Activated CD4-positive, CD25-positive, alpha-beta regulatory T cell (primary cell): ENCODE results near the gene CES5A.
"Not testable (repeated sequence)": the region's sequence is repeated elsewhere in the genome, so short reads cannot be mapped to it uniquely, and the experiment has no call there.

Experiments used
- DNase-seq, 4 experiments: peaks; one replicate each; lab custom pipeline; 2025; lab: John Stamatoyannopoulos, UW

Gene CES5A, protein sequence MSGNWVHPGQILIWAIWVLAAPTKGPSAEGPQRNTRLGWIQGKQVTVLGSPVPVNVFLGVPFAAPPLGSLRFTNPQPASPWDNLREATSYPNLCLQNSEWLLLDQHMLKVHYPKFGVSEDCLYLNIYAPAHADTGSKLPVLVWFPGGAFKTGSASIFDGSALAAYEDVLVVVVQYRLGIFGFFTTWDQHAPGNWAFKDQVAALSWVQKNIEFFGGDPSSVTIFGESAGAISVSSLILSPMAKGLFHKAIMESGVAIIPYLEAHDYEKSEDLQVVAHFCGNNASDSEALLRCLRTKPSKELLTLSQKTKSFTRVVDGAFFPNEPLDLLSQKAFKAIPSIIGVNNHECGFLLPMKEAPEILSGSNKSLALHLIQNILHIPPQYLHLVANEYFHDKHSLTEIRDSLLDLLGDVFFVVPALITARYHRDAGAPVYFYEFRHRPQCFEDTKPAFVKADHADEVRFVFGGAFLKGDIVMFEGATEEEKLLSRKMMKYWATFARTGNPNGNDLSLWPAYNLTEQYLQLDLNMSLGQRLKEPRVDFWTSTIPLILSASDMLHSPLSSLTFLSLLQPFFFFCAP

DNA sequence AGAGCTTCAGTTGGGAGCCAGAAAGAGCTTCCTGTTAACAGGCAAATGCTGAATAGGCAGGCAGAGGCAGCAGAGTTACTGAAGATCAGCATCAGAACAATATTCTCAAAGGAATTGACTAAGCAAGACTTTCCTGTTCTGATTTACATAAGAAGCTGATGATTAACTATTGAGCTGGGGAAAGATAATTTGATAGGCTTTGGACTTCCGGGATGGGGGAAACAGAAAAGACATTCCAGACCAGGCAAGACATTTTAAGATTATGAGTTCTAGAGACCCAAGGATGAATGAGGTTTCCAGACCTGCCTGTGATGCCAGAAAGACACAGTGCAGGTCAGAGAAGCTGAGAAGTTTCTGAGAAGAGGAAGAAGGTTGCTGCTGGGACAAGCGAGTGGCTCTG is at the start of gene CES5A:
TSS of gene CES5A (minus strand) at position 101 of the 400 bp plus-strand sequence. CDS start 152 bp downstream, outside the sequence.
- no peak for DNase-seq

DNA sequence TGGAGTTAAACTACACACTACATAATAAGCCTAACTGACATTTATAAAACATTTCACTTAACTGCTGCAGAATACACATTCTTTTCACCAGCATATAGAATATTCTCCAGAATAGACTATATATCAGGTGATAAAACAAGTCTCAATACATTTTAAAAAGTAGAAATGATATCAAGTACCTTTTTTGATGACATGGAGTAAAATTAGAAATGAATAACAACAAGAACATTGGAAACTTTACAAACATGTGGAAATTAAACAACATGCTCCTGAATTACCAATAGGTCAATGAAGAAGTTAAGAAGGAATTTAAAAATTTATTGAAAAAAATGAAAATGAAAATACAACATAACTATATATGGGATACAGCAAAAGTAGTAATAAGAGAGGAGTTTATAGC is 47.5 kb upstream of the CES5A start:
- DNase-seq: no peak

DNA sequence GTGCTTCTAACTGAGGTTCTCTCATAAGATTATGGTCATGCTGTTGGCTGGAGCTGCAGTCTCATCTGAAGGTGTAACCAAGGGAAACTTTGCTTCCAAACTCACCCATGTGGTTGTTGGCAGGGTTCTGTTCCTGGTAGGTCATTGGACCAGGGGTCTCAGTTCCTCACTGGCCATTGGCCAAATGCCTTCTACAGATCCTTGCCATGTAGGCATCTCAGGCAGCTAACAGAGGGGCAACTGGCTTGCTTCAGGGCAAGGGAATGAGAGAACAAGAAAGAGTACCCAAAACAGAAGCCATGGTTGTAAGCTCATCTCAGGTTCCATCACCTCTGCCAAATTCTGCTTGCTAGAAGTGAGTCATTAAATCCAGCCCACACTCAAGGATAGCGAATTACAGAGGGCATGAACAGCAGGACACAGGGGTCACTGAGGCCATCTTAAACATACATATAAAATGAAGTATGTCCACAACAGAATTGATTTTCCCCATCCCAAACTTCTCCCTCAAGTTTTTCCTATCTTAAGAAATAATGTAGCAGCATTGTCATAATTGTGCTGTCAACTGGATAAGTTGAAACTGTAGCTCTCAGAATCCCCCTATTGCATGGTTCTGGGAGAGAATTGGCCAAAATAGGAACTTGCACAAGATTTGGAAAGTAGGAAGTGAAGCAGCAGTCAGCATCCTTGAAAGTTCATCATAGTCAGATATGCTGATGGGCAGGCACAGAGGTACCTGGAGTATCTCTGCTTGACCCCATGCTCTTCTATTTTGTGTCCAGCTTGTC is 42.4 kb upstream of the CES5A start:
- DNase-seq: no peak

DNA sequence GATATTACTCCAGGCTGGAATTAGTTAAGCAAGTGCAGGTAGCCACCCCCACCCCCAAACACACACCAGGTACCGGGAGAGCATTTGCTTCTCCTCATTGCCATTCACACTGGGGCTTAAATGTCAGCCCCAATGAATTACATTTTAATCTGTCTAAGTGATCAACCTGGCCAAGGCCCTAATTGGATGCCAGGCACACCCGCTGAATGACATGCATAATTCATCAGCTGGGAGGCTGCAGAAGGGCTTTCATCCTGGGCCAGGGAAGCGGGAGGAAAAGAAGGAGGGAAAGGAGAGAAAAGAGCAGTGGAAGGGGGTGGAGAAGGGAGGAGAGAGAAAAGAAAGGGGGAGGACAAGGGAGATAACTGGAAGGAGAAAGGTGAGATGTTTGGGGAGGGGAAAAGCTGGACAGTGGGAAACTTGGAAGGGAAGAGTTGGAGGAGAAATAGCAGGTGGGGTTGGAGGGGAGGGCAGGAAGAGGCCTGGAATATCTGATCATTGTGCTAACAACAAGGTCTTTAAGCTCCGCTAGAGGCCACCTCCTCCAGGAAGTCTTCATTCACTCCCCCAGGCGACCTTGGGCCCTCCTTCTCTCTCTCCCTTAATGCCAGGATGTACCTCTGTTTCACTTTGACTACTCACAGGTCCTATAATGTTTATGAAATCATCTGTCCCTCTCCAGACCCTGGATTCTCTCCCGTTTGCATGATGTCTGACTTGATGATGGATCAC is 40.1 kb upstream of the CES5A start:
- no peak for DNase-seq

DNA sequence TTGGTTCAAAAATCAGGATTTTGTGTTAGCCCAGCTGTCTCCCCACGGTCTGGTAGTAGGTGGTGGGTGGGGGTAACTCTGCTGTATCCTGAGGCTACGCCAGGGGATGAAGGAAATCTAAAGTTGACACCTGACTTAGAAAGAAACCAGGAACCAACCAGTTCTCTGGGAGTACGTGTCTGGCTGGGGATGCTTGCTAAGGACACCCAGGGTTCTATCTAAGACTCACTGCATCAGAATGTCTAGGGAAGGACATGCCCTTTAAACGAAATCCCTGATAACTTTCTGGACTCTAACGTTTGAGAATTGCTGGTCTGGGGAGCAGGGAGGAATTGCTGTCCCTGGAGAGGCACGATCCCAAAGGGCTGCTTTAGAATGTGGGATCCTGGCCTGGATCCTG is 39.2 kb upstream of the CES5A start:
- no peak for DNase-seq

DNA sequence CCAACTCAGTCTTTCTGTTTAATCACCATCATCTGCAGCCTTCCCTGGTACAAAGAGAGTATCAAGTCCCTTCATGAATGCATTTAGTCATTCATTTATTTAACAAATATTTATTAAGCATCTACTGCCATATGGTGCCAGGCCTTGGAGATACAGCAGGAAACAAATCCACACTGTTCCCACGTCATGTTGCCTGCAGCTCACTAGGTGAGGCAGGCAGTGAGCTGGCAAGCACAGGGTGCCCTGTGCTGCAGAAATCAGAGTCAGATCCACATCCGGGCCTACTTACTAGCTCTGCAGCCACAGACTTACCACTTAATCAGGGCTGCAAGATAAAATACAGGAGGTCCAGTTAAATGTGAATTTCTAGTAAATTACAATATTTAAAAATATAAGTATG is 38.5 kb upstream of the CES5A start:
- DNase-seq: no peak

DNA sequence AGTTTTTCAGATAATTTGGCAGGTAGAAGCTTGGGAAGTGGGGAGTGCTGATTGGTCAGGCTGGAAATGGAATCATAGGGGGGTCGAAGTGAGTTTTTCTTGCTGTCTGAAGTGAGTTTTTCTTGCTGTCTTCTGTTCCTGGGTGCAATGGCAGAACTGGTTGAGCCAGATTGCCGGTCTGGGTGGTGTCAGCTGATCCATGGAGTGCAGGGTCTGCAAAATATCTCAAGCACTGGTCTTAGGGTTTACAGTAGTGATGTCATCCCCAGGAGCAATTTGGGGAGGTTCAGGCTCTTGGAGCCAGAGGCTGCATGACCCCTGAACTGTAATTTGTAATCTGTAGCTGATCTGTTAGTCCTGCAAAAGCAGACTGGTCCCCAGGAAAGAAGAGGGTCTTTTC is 37.9 kb upstream of the CES5A start:
- DNase-seq: not testable (repeated sequence)

DNA sequence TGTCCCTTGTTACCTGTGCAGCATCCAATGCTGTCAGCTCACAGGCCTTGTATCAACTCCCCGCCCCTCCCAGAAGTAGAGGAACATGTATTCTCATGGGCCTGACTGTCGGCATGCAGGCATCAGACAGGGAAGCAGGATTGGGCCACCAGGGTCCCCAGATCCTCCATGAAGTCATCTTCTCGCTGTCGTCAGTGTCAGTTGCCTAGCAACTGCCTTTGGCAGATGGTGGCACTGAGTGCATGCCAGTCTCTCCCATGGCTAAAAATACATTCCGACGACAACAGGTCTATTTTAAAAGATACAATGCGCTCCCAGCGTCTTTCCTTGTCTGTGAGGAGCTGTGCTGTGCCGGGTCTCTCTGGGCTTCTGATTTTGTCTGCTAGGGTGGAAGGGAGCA is 36.8 kb upstream of the CES5A start:
- DNase-seq: no peak

DNA sequence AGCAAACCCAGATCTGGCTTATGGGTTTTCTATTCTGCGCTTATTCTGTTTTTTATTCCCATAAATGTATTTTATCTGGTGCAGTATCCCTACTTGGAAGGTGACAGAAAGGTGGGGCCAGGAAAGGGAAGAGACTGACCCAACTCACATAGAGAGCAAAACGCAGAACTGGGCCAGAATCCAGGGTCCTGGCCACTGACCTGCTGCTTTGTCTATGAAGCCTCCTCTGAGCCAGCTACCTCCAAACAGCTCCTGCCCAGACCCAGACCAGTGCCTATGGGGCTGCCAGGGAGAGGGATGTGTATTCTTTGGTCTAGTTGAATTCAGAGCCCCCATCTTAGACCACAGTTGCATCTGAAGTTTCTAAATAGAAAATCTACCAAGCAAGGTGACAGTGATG is 36.4 kb upstream of the CES5A start:
- DNase-seq: no peak

DNA sequence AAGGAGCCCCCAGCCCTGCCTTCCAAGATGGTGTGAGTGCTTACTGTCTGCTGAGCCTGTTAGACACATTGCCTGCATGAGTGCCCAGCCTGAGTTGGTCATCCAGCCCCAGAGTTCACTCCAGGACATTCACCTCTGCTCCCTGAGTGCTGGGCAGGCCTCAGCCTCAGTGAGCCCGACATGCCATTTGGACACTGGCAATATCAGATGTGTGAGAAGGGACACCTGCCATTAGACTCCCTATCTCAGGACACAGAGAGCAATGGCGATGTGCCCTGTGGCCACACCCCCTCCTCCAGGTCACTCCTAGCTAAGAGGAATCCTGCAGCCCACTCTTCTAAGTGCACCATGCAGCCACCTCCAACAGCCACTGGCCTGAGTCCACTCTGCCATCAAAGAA is 34.7 kb upstream of the CES5A start:
- DNase-seq: no peak

DNA sequence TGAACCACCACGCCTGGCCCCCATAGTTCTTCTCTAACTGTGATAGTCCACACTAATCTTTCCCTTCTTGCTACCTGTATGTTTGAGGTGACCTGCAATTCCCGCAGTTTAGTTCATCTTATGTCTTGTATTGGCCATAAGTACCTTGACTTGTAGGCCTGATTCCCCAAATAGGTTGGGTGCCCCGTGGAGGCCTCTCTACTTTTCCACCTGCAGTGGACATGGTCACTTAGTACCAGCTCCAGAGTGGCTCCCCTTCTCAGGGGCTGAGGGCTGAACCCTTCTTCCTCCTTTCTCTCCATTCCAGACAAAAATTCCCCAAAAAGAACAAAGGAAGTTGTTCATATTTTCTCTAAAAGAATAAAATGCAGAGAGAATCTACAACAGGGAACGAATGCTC is 33.5 kb upstream of the CES5A start:
- no peak for DNase-seq

DNA sequence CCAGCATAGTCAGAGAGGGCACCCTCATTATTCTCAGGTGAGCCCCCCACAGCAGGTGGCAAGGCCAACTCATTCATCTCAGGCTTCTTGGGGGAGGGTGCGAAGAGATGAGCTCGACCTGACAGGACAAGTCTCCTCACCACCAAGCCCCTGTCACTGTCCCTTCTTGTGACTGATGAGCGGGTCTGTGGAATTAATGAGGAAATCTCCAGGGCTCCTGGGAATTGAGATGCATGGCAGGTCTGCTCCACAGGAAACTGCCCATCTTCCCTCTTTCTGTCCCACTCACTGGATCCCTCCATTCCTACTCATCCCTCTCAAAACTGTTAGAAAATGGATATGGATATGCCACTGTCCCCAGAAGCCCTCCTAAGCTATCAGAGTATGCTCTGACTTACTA is 32.5 kb upstream of the CES5A start:
- no peak for DNase-seq

DNA sequence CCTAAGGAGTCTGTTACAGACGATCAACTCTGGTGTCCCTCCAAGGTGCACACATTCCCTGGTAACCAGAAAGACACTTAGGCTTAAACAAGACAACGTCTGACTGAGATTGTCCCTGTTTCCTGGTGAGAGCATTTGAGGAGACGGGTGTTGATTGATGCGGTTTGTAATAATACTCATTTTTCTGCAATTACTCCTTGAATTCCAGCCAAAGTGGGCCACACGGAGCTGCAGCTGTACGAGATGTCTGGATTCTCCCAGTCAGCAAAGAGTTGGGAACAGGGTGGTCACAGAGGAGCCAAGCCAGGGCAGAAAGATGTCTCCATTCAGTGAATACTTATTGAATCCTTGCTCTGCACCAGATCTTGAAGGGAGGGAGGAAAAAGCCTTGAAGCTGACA is 30.9 kb upstream of the CES5A start:
- DNase-seq: no peak

DNA sequence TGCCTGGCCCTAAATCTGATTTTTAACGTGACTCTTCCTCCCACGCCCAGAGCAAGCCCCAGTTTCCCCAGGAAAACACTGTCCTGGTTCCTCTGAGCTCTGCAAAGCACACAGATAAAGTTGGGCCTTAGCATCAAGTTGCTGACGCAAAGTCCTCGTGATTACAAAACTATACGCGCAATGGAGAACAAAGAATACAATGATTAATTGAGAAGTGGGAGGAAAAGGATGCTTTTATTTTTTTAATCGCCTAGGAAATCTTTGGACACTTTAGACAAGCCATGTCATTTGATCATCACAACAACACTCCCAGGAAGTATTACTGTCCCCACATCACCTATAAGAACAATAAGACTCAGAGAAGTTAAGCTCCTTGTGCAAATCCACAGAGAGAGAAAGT is 30.5 kb upstream of the CES5A start:
- DNase-seq: no peak

DNA sequence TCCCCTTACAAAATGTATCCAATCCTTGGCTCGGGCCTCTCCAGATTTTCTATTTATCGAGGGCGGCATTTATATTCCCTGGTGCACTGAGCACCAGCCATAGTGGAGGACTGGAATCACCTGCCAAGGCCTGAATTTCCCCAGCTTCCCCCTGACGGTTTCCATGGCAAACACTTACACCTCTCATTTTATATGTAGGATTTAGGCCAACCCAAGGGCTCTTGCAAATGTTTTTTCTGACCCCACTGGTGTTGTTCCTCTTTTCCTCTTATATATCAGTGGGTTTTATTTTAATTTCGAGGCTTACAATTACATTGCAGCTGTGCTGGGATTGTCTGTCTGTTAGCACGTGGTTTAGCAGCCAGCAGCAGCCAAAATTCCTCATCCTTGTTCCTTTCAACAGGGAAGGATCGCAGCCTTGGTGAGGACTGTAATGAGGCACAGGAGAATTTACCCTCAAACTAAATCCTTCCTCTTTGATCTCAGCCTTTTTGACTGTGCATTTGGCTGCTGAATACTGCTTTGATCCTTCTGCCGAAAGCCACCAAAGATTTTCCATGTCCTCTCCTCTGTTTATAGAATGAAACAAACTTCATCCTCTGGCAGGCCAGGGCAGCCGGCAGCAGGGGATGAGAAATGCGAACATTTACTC is 26.5 kb upstream of the CES5A start:
- DNase-seq: no peak

DNA sequence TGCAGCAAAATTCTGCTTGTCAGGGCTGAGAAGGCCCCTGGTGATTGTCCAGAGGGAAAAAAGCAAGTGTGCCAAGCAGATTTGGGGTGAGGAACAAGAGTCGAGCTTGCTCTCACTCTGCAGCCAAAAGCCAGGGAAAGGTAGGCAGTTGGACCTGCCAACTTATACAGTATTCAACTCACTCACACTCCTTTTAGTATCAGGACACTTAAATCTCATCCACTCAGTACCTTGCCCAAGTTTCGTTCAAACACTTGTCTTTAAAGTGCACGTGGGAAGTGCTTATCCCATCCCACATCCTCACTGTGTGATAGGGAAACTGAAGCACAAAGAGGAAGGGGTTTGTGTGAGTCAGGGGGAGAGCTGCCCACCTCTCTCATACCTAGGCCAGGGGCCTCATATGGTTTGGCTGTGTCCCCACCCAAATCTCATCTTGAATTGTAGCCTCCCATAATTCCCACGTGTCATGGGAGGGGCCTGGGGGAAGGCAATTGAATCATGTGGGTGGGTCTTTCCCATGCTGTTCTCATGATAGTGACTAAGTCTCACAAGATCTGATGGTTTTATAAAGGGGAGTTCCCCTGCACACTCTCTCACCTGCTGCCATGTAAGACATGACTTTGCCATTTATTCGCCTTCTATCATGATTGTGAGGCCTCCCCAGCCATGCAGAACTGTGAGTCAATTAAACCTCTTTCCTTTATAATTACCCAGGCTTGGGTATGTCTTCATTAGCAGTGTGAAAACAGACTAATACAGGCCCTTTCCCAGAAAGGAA is 25.6 kb upstream of the CES5A start:
- no peak for DNase-seq

DNA sequence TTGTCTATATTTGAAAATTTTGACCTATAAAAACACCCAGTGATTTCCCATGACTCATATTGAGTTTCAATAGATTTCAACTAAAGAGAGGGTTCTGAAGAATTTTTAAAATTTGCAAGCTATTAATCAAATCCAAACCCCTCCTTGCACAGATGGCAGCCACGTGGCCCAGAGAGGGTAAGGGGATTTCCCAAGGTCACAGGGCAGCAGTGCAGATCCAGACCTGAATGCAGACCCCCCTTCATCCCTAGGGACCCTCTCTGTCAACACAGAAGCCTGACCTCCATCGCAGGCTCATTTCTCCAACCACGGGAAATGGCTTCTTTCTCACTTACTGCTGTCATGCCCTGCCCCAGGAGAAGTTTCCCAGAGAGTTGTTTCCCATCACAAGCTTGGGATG is 24.7 kb upstream of the CES5A start:
- no peak for DNase-seq

DNA sequence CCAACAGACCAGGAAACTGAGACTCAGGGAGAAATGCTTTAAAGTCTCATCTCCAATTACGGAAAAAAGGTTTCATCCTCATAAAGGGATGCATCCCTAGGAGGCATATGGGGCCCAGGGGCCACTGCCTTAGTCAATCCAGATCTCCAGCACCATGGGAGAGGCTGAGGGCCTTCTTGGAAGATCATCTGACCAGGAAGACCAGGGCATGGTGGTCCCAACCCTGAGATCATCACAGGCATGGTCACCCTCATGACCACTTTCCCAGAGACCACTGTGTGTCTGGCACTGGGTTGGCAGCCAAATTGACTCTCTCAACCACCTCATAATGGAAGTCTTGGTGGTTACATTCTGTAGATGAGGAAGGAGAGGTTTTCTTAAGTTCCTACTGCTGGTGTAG is 23.4 kb upstream of the CES5A start:
- DNase-seq: no peak

DNA sequence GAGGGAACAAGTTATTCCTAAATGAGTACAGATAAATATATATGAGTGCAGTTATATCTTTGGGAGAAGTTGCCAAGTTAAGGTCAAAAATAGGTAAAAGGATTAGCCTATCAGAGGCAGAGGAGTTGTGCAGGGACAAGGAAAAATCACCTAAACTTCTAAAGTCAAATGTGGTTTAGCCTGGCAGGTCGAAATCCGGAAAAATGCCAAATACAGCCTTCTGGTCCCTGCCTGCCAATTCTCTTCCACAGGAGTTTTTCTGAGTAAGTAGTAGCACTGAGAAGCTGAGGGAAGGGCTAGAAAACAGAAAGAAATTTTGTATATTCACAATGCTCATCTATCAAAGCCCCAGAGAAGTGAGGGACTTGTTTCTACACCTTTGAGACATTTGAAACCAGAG is 17.6 kb upstream of the CES5A start:
- DNase-seq: no peak

DNA sequence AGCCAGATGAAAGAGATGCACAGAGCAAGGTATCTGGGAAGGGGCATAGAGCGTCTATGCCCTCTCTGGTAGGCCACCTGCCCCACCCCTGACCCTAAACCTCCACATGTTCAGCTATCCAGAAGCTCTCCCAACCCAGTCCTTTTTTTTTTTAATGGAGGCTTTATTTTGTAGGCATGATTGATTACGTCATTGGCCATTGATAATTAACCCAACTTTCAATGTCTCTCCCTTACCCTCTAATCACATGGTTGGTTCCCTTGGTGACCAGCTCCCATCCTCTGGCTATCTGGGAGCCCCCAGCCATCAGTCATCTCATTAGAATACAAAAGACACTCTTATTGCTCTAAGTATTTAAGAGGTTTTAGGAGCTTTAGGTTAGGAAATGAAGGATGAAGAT is 14.3 kb upstream of the CES5A start:
- DNase-seq: no peak

DNA sequence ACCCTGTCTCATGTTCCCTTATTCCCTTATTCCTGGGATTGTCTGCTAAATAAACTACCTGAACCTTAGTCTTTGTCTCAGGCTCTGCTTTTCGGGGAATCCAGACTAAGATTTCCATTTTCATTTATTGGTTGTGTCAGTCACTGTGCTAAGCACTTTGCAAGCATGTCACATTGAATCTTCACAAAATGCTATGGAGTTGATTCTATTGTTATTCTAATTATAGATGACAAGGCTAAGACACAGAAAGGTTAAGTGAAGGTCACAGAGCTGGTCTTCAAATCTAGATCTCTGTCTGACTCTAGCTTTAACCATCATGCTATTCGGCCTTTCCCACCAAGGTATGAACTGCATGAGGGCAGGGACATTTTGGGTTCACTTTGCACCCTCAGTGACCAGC is 13.4 kb upstream of the CES5A start:
- no peak for DNase-seq
